ENCODE results near the gene MINDY4.

The MINDY4 gene

GRCh38 chr7:30932562-30932961 lies 161.3 kb downstream of the MINDY4 start:
- DNase-seq (ENCODE audit: low read depth) = no peak

- DNase-seq (ENCODE audit: low read depth) = no peak
Observed at GRCh38 chr7:30933124-30933974, 162.1 kb downstream of the MINDY4 start.

GRCh38 chr7:30934225-30934624 lies 163.0 kb downstream of the MINDY4 start:
- DNase-seq (ENCODE audit: low read depth) = no peak

- no peak for DNase-seq (ENCODE audit: low read depth)
Observed at GRCh38 chr7:30934732-30935568, 163.7 kb downstream of the MINDY4 start.

- no peak for DNase-seq (ENCODE audit: low read depth)
Observed at GRCh38 chr7:30935569-30935877, 164.3 kb downstream of the MINDY4 start.

GRCh38 chr7:30936650-30937245 lies 165.5 kb downstream of the MINDY4 start:
- DNase-seq (ENCODE audit: low read depth) = no peak

GRCh38 chr7:30937416-30937815 lies 166.2 kb downstream of the MINDY4 start:
- no peak for DNase-seq (ENCODE audit: low read depth)

- DNase-seq (ENCODE audit: low read depth) = peak; percentile 66
Observed at GRCh38 chr7:30938435-30939316, 167.5 kb downstream of the MINDY4 start.

- no peak for DNase-seq (ENCODE audit: low read depth)
Observed at GRCh38 chr7:30941582-30942323, 170.5 kb downstream of the MINDY4 start.
